ENCODE measurements around the gene TSHB. TPM values are rescaled to one million over a fixed set of nuclear protein-coding genes. Genes with fewer than 3 reads are reported as not detected.

TSHB gene
- total RNA-seq, 1 donor from 2014 or later = not detected

DNA sequence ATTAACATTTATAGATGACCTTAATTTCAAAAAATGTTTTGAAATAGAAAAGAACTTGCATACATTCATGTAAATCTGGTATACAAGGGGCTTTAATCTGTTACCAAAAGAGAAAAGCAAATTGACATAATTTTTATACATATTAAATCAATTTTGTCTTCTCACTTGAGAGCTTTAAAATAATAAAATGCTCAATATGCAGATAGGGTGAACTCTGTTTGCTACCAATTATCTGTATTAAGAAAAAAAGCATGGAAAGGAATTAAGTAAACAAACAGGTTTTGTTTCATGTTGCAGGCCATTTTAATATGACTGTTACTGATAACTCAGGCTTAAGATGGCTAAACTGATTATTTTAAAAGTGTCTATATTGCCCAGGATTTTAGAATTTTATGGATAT lies 6.0 kb upstream of the TSHB start:
- intact Hi-C loops (cut with micrococcal nuclease) = no loop called here
- no peaks in the 10 kb centered on the region for H3K27me3 ChIP-seq (ENCODE audit: low read depth)
- TF ChIP-seq, protein P1, sequence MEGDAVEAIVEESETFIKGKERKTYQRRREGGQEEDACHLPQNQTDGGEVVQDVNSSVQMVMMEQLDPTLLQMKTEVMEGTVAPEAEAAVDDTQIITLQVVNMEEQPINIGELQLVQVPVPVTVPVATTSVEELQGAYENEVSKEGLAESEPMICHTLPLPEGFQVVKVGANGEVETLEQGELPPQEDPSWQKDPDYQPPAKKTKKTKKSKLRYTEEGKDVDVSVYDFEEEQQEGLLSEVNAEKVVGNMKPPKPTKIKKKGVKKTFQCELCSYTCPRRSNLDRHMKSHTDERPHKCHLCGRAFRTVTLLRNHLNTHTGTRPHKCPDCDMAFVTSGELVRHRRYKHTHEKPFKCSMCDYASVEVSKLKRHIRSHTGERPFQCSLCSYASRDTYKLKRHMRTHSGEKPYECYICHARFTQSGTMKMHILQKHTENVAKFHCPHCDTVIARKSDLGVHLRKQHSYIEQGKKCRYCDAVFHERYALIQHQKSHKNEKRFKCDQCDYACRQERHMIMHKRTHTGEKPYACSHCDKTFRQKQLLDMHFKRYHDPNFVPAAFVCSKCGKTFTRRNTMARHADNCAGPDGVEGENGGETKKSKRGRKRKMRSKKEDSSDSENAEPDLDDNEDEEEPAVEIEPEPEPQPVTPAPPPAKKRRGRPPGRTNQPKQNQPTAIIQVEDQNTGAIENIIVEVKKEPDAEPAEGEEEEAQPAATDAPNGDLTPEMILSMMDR (IDR thresholded peaks at IDR 0.05; ENCODE audit: borderline replicate concordance) = no peak

DNA sequence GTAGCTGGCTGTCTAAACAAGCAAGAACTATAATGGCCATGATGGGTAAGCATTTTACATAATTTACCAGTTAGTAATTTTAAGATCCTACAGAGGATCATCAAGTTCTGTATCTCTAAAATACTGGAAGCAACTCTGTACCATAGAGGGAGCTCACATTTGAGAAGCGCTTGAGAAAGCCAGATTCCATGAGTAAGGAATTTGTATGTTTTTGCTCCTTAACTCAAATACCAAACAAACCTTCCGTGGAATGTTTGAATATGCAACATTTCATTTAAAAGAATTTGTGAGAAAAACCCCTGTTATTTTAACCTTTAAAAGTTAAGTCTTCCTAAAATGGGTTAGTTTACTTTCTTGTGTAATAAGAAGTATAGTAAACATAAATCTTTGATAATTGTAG lies 2.0 kb downstream of the TSHB start:
- intact Hi-C loops (cut with micrococcal nuclease) = no loop called here
- H3K4me1 ChIP-seq = no peaks in the 10 kb centered on the region
- H3K27me3 ChIP-seq (ENCODE audit: low read depth) = no peaks in the 10 kb centered on the region
- H3K27ac ChIP-seq (replicated peaks) = no peak overlapping the region
- TF ChIP-seq, protein P1 (IDR thresholded peaks at IDR 0.05; ENCODE audit: borderline replicate concordance) = no peak
- H3K4me3 ChIP-seq = no peak overlapping the region
- H3K36me3 ChIP-seq = no peaks in the 10 kb centered on the region
- no peaks in the 10 kb centered on the region for H3K9me3 ChIP-seq (replicated peaks)
- no peak for DNase-seq

More for the DNA sequence above, 6.0 kb upstream of the TSHB start:
- no peaks in the 10 kb centered on the region for H3K9me3 ChIP-seq (replicated peaks)
- no peak for DNase-seq
- H3K4me3 ChIP-seq = no peak overlapping the region
- H3K27ac ChIP-seq (replicated peaks) = no peak overlapping the region
- H3K4me1 ChIP-seq = no peaks in the 10 kb centered on the region
- no peaks in the 10 kb centered on the region for H3K36me3 ChIP-seq

DNA sequence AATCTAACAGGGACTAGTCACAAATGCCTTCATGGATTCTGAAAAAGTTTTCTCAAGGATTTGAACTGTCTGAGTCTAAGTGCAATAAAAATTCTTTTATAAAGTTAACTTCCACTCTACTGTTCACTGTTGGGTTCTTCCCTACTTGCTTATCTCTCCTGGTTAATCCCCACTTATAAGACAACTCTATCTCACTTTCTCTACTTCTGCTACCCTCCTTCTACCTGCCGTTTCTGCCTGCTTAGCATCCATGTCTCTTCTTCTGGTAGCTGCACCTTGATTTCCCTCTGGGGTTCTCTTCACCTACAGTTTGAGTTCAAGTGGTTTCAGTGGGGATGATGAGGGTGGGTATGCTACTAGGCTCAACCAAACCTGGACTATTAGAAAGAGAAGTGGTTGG lies 6.0 kb downstream of the TSHB start:
- no peak overlapping the region for H3K4me3 ChIP-seq
- no peak for DNase-seq
- no peaks in the 10 kb centered on the region for H3K36me3 ChIP-seq
- no peak overlapping the region for H3K27ac ChIP-seq (replicated peaks)
- peaks cover 11% of the 10 kb centered on the region for H3K4me1 ChIP-seq
- H3K9me3 ChIP-seq (replicated peaks) = no peaks in the 10 kb centered on the region
- intact Hi-C loops (cut with micrococcal nuclease) = no loop called here
- H3K27me3 ChIP-seq (ENCODE audit: low read depth) = no peaks in the 10 kb centered on the region
- TF ChIP-seq, protein P1 (IDR thresholded peaks at IDR 0.05; ENCODE audit: borderline replicate concordance) = no peak

DNA sequence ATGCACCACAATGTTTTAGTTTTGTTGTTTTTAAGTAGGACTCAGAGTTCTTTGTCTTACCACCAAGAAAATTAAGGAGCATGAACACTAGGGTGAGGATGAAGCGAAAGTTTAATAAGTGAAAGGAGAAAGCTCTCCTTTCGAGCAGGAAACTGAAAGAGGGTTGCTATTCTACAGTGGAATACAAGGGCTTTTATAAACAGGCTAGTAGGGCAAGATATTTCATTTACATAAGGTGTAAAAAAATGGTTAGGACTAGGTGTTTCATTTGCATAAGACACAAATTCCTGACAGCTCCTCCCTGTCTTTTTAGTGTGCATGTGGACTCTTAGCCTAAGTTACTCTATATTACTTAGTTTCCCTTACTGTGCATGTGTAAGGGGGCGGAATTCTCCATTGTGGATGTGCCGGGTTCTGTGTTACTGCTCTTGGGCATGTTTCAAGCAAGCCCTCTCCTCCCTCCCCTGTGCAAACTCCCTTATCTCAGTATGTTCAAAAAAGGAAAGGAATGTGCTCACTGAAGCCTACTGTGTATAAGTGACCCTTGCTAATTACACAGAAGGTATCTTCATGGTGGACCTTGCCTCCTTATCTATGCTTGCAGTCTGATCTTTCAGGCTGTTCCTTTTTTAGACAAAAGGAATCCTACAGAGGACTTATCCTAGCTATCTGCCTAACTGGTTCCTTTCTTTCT lies 7.3 kb downstream of the TSHB start:
- TF ChIP-seq, protein P1 (IDR thresholded peaks at IDR 0.05; ENCODE audit: borderline replicate concordance) = no peak
- no peaks in the 10 kb centered on the region for H3K27me3 ChIP-seq (ENCODE audit: low read depth)
- H3K9me3 ChIP-seq (replicated peaks) = no peaks in the 10 kb centered on the region
- intact Hi-C loops (cut with micrococcal nuclease) = no loop called here
- H3K4me3 ChIP-seq = no peak overlapping the region
- no peak overlapping the region for H3K27ac ChIP-seq (replicated peaks)
- H3K4me1 ChIP-seq = peaks cover 11% of the 10 kb centered on the region
- H3K36me3 ChIP-seq = no peaks in the 10 kb centered on the region
- DNase-seq = no peak

DNA sequence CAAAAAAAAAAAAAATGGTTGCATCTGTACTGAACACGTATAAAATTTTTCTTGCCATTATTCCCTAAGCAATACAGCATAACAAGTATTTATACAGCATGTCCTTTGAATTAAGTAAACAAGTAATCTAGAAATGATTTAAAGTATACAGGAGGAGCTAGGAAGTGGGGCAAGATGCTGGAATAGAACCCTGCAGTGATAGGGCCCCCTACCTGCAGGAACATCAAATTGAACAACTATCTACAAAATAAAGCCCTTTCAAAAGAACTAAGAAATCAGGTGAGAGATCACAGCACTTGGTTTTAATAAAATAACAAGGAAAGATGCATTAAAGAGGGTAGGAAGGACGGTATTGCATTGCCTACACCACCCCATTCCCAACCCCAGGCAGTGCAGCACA lies 10.9 kb downstream of the TSHB start:
- H3K36me3 ChIP-seq = no peaks in the 10 kb centered on the region
- no peaks in the 10 kb centered on the region for H3K27me3 ChIP-seq (ENCODE audit: low read depth)
- no peak overlapping the region for H3K4me3 ChIP-seq
- peaks cover 11% of the 10 kb centered on the region for H3K4me1 ChIP-seq
- TF ChIP-seq, protein P1 (IDR thresholded peaks at IDR 0.05; ENCODE audit: borderline replicate concordance) = no peak
- no peak for DNase-seq
- intact Hi-C loops (cut with micrococcal nuclease) = no loop called here
- H3K9me3 ChIP-seq (replicated peaks) = no peaks in the 10 kb centered on the region
- H3K27ac ChIP-seq (replicated peaks) = no peak overlapping the region
